GM23338 (cell line): ENCODE results near the gene TRABD. TPM values are rescaled to one million over a fixed set of nuclear protein-coding genes. Genes with fewer than 3 reads are reported as not detected.

Experiments used
- ATAC-seq: fragments of 200-7000 bp; cut with Tn5 transposase; 3 replicates; pipeline ENCODE4 v1.9.1; 2020
- DNase-seq: peaks from one replicate; pipeline ENCODE4 v3.0.0-alpha.2; 2015; ENCODE audit warnings: low spot score
- H2AFZ ChIP-seq: fragments of 200-600 bp; sonication (generic); 2 replicates; pipeline ENCODE4 v1.8.0; 2016; ENCODE audit warnings: antibody characterized with exemption, mild to moderate bottlenecking, moderate library complexity
- H3F3A ChIP-seq: fragments of 200-600 bp; sonication (generic); replicated peaks from 2 replicates; pipeline ENCODE4 v1.8.0; 2017; ENCODE audit warnings: antibody characterized with exemption, mixed run types, low read depth
- H3K27ac ChIP-seq: fragments of 200-600 bp; sonication (generic); 2 replicates; pipeline ENCODE4 v1.6.1; 2016; ENCODE audit warnings: low read depth
- H3K27me3 ChIP-seq: fragments of 200-600 bp; sonication (generic); 2 replicates; pipeline ENCODE4 v1.8.0; 2016; ENCODE audit warnings: mild to moderate bottlenecking, mixed run types, moderate library complexity; ENCODE audit not compliant: insufficient read depth
- H3K36me3 ChIP-seq: fragments of 200-600 bp; sonication (generic); 2 replicates; pipeline ENCODE4 v1.8.0; 2016; ENCODE audit warnings: mild to moderate bottlenecking; ENCODE audit not compliant: insufficient read depth
- H3K4me1 ChIP-seq: fragments of 200-600 bp; sonication (generic); 2 replicates; pipeline ENCODE4 v1.8.0; 2016; ENCODE audit warnings: mild to moderate bottlenecking, moderate library complexity; ENCODE audit not compliant: insufficient read depth
- H3K4me2 ChIP-seq: fragments of 200-600 bp; sonication (generic); 2 replicates; pipeline ENCODE4 v1.7.1; 2017; ENCODE audit warnings: mixed run types
- H3K4me3 ChIP-seq: fragments of 200-600 bp; sonication (generic); 2 replicates; pipeline ENCODE4 v1.6.1; 2016; ENCODE audit warnings: mixed run types
- H3K79me2 ChIP-seq: fragments of 200-600 bp; sonication (generic); replicated peaks from 2 replicates; pipeline ENCODE4 v1.8.0; 2017; ENCODE audit warnings: mild to moderate bottlenecking; ENCODE audit not compliant: insufficient read depth
- H3K9me2 ChIP-seq: fragments of 200-600 bp; sonication (generic); 2 replicates; pipeline ENCODE4 v1.8.0; 2017; ENCODE audit not compliant: insufficient read depth
- H4K20me1 ChIP-seq: fragments of 200-600 bp; sonication (generic); replicated peaks from 2 replicates; pipeline ENCODE4 v1.8.0; 2017; ENCODE audit warnings: mild to moderate bottlenecking; ENCODE audit not compliant: insufficient read depth
- H3K27ac Mint-ChIP-seq: 2 replicates; pipeline ENCODE4 v1.8.0; 2020; ENCODE audit warnings: inconsistent platforms, mild to moderate bottlenecking, moderate library complexity, mixed read lengths
- H3K27me3 Mint-ChIP-seq: 3 replicates; pipeline ENCODE4 v1.8.0; 2022; ENCODE audit warnings: low read depth, mild to moderate bottlenecking, moderate library complexity, mixed read lengths, inconsistent platforms; ENCODE audit not compliant: insufficient read depth, poor library complexity
- H3K36me3 Mint-ChIP-seq: 3 replicates; pipeline ENCODE4 v1.8.0; 2021; ENCODE audit warnings: low read depth, mild to moderate bottlenecking, inconsistent platforms, moderate library complexity, mixed read lengths
- H3K4me1 Mint-ChIP-seq: 3 replicates; pipeline ENCODE4 v1.8.0; 2020; ENCODE audit warnings: mild to moderate bottlenecking, inconsistent platforms, mixed read lengths
- H3K4me3 Mint-ChIP-seq: 3 replicates; pipeline ENCODE4 v1.8.0; 2021; ENCODE audit warnings: moderate library complexity, mild to moderate bottlenecking, inconsistent platforms, mixed read lengths
- H3K9me3 Mint-ChIP-seq: 3 replicates; pipeline ENCODE4 v1.8.0; 2020; ENCODE audit warnings: moderate library complexity, mild to moderate bottlenecking, inconsistent platforms, mixed read lengths
- CREB1 ChIP-seq: fragments of 250-450 bp; sonication (Bioruptor Pico); IDR thresholded peaks from 2 replicates; pipeline ENCODE4 v1.5.0; 2020; ENCODE audit warnings: low read depth, mild to moderate bottlenecking, moderate library complexity
- EZH2 ChIP-seq: fragments of 200-600 bp; sonication (generic); IDR thresholded peaks from one replicate; pipeline ENCODE4 v1.8.0; 2017; ENCODE audit warnings: antibody characterized with exemption, mild to moderate bottlenecking, low read depth; ENCODE audit not compliant: unreplicated experiment
- EZH2phosphoT487 ChIP-seq: fragments of 200-600 bp; sonication (generic); IDR thresholded peaks from one replicate; pipeline ENCODE4 v1.8.1; 2018; ENCODE audit warnings: antibody characterized with exemption; ENCODE audit not compliant: unreplicated experiment
- JUNB ChIP-seq: IDR thresholded peaks from one replicate; pipeline ENCODE4 v1.6.1; 2016; ENCODE audit warnings: antibody characterized with exemption; ENCODE audit not compliant: unreplicated experiment
- NANOG ChIP-seq: IDR thresholded peaks from 2 replicates; pipeline ENCODE4 v1.6.1; 2016; ENCODE audit warnings: antibody characterized with exemption, borderline replicate concordance
- POLR2AphosphoS5 ChIP-seq: IDR thresholded peaks from 2 replicates; pipeline ENCODE4 v1.6.1; 2016; ENCODE audit warnings: antibody characterized with exemption, low read depth
- STAT1 ChIP-seq: IDR thresholded peaks from one replicate; pipeline ENCODE4 v1.6.1; 2016; ENCODE audit warnings: antibody characterized with exemption; ENCODE audit not compliant: unreplicated experiment
- ZNF114 ChIP-seq: fragments of 250-450 bp; sonication (Bioruptor Pico); IDR thresholded peaks from 2 replicates; pipeline ENCODE4 v1.5.0; 2020; ENCODE audit warnings: mild to moderate bottlenecking, moderate library complexity
- ZNF331 ChIP-seq: fragments of 250-450 bp; sonication (Bioruptor Pico); IDR thresholded peaks from 2 replicates; pipeline ENCODE4 v1.5.0; 2020; ENCODE audit warnings: low read depth, mild to moderate bottlenecking, moderate library complexity
- polyA plus RNA-seq: library from polyadenylated mRNA; unstranded; fragments of >200 nt; fragmentation: Nextera tagmentation; extraction: Ambion mirVana; gene quantifications from 2 replicates; pipeline ENCODE4 v1.2.1, GENCODE V29; 2016
- total RNA-seq: library from RNA; depleted of rRNA; stranded (reverse); fragments of >200 nt; shearing (Covaris generic); gene quantifications from 2 replicates; pipeline ENCODE4 v1.2.3, GENCODE V29; 2014
- TF ChIP-seq, protein P1 (sequence below), 2 experiments: fragments of 200-600 bp in 1 of 2; sonication (generic) in 1 of 2; conservative IDR thresholded peaks; 2 replicates each; pipeline versions ENCODE4 v1.5.1 to v1.6.1; 2016 to 2017; ENCODE audit warnings: antibody characterized with exemption in 2 of 2, low read depth in 2 of 2, mild to moderate bottlenecking in 2 of 2, moderate library complexity in 1 of 2
- TF ChIP-seq, protein P2 (sequence below): IDR thresholded peaks from 2 replicates; pipeline ENCODE4 v1.6.1; 2016; ENCODE audit warnings: antibody characterized with exemption
- TF ChIP-seq, protein P3 (sequence below): fragments of 250-450 bp; sonication (Bioruptor Pico); IDR thresholded peaks from 2 replicates; pipeline ENCODE4 v1.5.0; 2020; ENCODE audit warnings: mild to moderate bottlenecking, moderate library complexity
- TF ChIP-seq, protein P4 (sequence below): IDR thresholded peaks from one replicate; pipeline ENCODE4 v1.6.1; 2018; ENCODE audit warnings: antibody characterized with exemption; ENCODE audit not compliant: unreplicated experiment

The TRABD gene
- total and polyA plus RNA-seq, 2 experiments from 2014 or later, result 44.1 to 66.1 TPM

DNA sequence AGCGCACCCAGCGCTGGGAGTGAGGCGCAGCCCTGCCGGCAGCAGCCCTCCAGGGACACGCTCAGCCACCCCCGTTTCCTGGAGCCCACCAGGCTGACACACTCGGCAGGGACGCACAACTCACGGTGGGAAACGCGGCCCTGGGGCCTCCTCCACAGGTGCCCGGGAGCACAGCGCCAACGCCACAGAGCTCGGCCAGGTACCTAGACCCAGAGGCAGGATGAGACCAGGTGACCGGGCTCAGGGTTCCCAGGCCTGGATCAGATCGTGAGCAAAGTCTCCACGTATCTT, 41.1 kb downstream of the TRABD start:
- no peaks in the 10 kb centered on the region for H3K36me3 ChIP-seq
- no peaks in the 10 kb centered on the region for H3K4me1 ChIP-seq

More for the DNA sequence above, 41.1 kb downstream of the TRABD start:
- peaks cover 7% of the 10 kb centered on the region for H3K27me3 Mint-ChIP-seq
- no peaks in the 10 kb centered on the region for H3K4me1 Mint-ChIP-seq
- no peak overlapping the region for H2AFZ ChIP-seq
- H3K9me3 Mint-ChIP-seq, result no peaks in the 10 kb centered on the region
- no peak overlapping the region for H3K27ac ChIP-seq
- TF ChIP-seq ZNF114 (CRISPR knock-in tag), result no peak
- TF ChIP-seq, protein P1, sequence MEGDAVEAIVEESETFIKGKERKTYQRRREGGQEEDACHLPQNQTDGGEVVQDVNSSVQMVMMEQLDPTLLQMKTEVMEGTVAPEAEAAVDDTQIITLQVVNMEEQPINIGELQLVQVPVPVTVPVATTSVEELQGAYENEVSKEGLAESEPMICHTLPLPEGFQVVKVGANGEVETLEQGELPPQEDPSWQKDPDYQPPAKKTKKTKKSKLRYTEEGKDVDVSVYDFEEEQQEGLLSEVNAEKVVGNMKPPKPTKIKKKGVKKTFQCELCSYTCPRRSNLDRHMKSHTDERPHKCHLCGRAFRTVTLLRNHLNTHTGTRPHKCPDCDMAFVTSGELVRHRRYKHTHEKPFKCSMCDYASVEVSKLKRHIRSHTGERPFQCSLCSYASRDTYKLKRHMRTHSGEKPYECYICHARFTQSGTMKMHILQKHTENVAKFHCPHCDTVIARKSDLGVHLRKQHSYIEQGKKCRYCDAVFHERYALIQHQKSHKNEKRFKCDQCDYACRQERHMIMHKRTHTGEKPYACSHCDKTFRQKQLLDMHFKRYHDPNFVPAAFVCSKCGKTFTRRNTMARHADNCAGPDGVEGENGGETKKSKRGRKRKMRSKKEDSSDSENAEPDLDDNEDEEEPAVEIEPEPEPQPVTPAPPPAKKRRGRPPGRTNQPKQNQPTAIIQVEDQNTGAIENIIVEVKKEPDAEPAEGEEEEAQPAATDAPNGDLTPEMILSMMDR (conservative IDR thresholded peaks at IDR 0.05; ENCODE audit: low read depth in 2 of 2), result no peak
- TF ChIP-seq JUNB, result no peak
- TF ChIP-seq NANOG, result no peak
- TF ChIP-seq EZH2, result no peak
- no peak for TF ChIP-seq CREB1 (CRISPR knock-in tag)
- TF ChIP-seq, protein P2, sequence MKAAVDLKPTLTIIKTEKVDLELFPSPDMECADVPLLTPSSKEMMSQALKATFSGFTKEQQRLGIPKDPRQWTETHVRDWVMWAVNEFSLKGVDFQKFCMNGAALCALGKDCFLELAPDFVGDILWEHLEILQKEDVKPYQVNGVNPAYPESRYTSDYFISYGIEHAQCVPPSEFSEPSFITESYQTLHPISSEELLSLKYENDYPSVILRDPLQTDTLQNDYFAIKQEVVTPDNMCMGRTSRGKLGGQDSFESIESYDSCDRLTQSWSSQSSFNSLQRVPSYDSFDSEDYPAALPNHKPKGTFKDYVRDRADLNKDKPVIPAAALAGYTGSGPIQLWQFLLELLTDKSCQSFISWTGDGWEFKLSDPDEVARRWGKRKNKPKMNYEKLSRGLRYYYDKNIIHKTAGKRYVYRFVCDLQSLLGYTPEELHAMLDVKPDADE, result no peak
- TF ChIP-seq STAT1, result no peak
- TF ChIP-seq, protein P3, sequence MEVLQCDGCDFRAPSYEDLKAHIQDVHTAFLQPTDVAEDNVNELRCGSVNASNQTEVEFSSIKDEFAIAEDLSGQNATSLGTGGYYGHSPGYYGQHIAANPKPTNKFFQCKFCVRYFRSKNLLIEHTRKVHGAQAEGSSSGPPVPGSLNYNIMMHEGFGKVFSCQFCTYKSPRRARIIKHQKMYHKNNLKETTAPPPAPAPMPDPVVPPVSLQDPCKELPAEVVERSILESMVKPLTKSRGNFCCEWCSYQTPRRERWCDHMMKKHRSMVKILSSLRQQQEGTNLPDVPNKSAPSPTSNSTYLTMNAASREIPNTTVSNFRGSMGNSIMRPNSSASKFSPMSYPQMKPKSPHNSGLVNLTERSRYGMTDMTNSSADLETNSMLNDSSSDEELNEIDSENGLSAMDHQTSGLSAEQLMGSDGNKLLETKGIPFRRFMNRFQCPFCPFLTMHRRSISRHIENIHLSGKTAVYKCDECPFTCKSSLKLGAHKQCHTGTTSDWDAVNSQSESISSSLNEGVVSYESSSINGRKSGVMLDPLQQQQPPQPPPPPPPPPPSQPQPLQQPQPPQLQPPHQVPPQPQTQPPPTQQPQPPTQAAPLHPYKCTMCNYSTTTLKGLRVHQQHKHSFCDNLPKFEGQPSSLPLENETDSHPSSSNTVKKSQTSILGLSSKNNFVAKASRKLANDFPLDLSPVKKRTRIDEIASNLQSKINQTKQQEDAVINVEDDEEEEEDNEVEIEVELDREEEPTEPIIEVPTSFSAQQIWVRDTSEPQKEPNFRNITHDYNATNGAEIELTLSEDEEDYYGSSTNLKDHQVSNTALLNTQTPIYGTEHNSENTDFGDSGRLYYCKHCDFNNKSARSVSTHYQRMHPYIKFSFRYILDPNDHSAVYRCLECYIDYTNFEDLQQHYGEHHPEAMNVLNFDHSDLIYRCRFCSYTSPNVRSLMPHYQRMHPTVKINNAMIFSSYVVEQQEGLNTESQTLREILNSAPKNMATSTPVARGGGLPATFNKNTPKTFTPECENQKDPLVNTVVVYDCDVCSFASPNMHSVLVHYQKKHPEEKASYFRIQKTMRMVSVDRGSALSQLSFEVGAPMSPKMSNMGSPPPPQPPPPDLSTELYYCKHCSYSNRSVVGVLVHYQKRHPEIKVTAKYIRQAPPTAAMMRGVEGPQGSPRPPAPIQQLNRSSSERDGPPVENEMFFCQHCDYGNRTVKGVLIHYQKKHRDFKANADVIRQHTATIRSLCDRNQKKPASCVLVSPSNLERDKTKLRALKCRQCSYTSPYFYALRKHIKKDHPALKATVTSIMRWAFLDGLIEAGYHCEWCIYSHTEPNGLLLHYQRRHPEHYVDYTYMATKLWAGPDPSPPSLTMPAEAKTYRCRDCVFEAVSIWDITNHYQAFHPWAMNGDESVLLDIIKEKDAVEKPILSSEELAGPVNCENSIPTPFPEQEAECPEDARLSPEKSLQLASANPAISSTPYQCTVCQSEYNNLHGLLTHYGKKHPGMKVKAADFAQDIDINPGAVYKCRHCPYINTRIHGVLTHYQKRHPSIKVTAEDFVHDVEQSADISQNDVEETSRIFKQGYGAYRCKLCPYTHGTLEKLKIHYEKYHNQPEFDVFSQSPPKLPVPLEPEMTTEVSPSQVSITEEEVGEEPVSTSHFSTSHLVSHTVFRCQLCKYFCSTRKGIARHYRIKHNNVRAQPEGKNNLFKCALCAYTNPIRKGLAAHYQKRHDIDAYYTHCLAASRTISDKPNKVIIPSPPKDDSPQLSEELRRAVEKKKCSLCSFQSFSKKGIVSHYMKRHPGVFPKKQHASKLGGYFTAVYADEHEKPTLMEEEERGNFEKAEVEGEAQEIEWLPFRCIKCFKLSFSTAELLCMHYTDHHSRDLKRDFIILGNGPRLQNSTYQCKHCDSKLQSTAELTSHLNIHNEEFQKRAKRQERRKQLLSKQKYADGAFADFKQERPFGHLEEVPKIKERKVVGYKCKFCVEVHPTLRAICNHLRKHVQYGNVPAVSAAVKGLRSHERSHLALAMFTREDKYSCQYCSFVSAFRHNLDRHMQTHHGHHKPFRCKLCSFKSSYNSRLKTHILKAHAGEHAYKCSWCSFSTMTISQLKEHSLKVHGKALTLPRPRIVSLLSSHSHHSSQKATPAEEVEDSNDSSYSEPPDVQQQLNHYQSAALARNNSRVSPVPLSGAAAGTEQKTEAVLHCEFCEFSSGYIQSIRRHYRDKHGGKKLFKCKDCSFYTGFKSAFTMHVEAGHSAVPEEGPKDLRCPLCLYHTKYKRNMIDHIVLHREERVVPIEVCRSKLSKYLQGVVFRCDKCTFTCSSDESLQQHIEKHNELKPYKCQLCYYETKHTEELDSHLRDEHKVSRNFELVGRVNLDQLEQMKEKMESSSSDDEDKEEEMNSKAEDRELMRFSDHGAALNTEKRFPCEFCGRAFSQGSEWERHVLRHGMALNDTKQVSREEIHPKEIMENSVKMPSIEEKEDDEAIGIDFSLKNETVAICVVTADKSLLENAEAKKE (CRISPR knock-in tag), result no peak
- no peak for TF ChIP-seq EZH2phosphoT487
- no peak for TF ChIP-seq ZNF331 (CRISPR knock-in tag)
- TF ChIP-seq, protein P4, sequence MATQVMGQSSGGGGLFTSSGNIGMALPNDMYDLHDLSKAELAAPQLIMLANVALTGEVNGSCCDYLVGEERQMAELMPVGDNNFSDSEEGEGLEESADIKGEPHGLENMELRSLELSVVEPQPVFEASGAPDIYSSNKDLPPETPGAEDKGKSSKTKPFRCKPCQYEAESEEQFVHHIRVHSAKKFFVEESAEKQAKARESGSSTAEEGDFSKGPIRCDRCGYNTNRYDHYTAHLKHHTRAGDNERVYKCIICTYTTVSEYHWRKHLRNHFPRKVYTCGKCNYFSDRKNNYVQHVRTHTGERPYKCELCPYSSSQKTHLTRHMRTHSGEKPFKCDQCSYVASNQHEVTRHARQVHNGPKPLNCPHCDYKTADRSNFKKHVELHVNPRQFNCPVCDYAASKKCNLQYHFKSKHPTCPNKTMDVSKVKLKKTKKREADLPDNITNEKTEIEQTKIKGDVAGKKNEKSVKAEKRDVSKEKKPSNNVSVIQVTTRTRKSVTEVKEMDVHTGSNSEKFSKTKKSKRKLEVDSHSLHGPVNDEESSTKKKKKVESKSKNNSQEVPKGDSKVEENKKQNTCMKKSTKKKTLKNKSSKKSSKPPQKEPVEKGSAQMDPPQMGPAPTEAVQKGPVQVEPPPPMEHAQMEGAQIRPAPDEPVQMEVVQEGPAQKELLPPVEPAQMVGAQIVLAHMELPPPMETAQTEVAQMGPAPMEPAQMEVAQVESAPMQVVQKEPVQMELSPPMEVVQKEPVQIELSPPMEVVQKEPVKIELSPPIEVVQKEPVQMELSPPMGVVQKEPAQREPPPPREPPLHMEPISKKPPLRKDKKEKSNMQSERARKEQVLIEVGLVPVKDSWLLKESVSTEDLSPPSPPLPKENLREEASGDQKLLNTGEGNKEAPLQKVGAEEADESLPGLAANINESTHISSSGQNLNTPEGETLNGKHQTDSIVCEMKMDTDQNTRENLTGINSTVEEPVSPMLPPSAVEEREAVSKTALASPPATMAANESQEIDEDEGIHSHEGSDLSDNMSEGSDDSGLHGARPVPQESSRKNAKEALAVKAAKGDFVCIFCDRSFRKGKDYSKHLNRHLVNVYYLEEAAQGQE, result no peak
- TF ChIP-seq POLR2AphosphoS5, result no peak
- H3K79me2 ChIP-seq, result no peaks in the 10 kb centered on the region
- no peaks in the 10 kb centered on the region for H3F3A ChIP-seq
- no peak overlapping the region for H3K4me2 ChIP-seq
- H3K27me3 ChIP-seq, result no peaks in the 10 kb centered on the region
- no peak overlapping the region for H3K27ac Mint-ChIP-seq
- H4K20me1 ChIP-seq, result peaks cover 9% of the 10 kb centered on the region
- H3K4me3 Mint-ChIP-seq, result no peak overlapping the region
- ATAC-seq, result no peak
- H3K9me2 ChIP-seq, result no peaks in the 10 kb centered on the region
- no peak overlapping the region for H3K4me3 ChIP-seq
- peaks cover 20% of the 10 kb centered on the region for H3K36me3 Mint-ChIP-seq
- DNase-seq, result no peak
